ENCODE measurements around the gene HNRNPU. TPM values are rescaled to one million over a fixed set of nuclear protein-coding genes. Genes with fewer than 3 reads are reported as not detected.
A peak's percentile ranks its signal among the peaks of the same experiment; 100 is the strongest.

Gene HNRNPU
- total and polyA plus RNA-seq, 7 donors: 110 to 262 (median 186) TPM

DNA sequence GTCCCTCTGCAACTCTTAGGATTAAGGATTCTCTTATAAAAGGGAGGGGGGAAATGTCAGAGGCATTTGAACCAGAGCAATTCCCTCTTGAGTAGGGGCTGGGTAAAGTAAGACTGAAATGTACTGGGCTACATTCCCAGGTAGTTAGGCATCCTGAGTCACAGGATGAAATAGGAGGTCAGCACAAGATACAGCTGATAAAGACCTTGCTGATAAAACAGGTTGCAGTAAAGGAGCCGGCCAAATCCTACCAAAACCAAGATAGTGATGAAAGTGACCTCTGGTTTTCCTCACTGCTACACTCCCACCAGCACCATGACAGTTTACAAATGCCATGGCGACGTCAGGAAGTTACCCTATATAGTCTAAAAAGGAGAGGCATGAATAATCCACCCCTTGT, 43.2 kb downstream of the HNRNPU start:
- 79 to 82% (median 80%) methylated on average over 3 of the region's 3 CpGs for WGBS, 3 donors
- no peaks in the 10 kb centered on the region for H3K27me3 ChIP-seq (ENCODE audit: insufficient read depth in 3 of 3, low read length in 2 of 3)
- H3K36me3 ChIP-seq (ENCODE audit: insufficient read depth in 1 of 2, low read depth in 1 of 2): no peaks in the 10 kb centered on the region
- TF ChIP-seq, protein P1, sequence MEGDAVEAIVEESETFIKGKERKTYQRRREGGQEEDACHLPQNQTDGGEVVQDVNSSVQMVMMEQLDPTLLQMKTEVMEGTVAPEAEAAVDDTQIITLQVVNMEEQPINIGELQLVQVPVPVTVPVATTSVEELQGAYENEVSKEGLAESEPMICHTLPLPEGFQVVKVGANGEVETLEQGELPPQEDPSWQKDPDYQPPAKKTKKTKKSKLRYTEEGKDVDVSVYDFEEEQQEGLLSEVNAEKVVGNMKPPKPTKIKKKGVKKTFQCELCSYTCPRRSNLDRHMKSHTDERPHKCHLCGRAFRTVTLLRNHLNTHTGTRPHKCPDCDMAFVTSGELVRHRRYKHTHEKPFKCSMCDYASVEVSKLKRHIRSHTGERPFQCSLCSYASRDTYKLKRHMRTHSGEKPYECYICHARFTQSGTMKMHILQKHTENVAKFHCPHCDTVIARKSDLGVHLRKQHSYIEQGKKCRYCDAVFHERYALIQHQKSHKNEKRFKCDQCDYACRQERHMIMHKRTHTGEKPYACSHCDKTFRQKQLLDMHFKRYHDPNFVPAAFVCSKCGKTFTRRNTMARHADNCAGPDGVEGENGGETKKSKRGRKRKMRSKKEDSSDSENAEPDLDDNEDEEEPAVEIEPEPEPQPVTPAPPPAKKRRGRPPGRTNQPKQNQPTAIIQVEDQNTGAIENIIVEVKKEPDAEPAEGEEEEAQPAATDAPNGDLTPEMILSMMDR (IDR thresholded peaks at IDR 0.05): no peak
- no peak overlapping the region for H3K4me3 ChIP-seq
- no peak for DNase-seq
- intact Hi-C loops (cut with DNase I): no loop called here
- no peak for ATAC-seq
- no peaks in the 10 kb centered on the region for H3K9me3 ChIP-seq
- H3K27ac ChIP-seq: no peak overlapping the region
- H3K4me1 ChIP-seq: no peaks in the 10 kb centered on the region

DNA sequence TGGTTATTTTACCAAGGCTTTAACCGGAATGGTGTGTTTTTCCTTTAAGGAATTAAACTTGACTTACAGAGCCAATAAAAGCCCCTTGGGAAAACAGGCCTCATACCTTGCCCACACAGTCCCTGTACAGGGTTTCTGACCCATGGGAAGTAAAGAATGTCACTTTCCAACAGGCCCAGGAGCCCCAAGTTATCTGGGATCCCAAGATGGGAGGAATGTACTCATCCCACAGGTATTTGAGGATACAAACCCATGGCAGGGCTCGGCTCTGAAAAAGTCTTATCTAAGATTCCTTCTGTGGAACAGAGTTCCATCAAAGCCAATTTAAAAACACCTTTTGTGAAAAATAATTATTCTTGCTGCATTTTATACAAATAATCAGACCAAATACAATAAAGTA, 44.2 kb downstream of the HNRNPU start:
- intact Hi-C loops (cut with DNase I): no loop called here
- no peak overlapping the region for H3K27ac ChIP-seq
- DNase-seq: no peak
- TF ChIP-seq, protein P1 (IDR thresholded peaks at IDR 0.05): no peak
- H3K36me3 ChIP-seq (ENCODE audit: insufficient read depth in 1 of 2, low read depth in 1 of 2): no peaks in the 10 kb centered on the region
- H3K9me3 ChIP-seq: no peaks in the 10 kb centered on the region
- H3K27me3 ChIP-seq (ENCODE audit: insufficient read depth in 3 of 3, low read length in 2 of 3): peaks cover 0 to under 1% (median 0%) of the 10 kb centered on the region in 3 donors
- no peak overlapping the region for H3K4me3 ChIP-seq
- no peaks in the 10 kb centered on the region for H3K4me1 ChIP-seq
- WGBS, 3 donors: 75 to 82% (median 80%) methylated on average over 2 of the region's 2 CpGs
- ATAC-seq: no peak

DNA sequence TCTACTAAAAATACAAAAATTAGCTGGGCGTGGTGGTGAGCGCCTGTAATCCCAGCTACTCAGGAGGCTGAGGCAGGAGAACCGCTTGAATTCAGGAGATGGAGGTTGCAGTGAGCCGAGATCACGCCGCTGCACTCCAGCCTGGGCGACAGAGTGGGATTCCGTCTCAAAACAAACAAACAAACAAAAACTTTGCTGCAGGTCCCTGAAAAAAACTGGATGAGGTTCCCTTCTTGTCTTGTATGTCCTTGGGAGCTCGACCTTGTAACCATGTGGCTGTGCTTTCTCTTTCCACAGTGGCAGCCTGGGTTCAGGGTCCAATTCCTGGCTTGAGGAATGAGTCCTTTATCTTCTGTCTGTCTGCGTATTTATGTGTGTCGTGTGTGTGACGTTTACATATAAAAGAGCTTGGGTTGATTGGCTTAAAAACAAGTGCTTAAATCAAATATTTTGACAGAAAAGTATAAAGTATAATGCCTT, 46.9 kb downstream of the HNRNPU start:
- WGBS, 3 donors: 82 to 90% (median 87%) methylated on average over 12 of the region's 12 CpGs
- H3K4me1 ChIP-seq: no peaks in the 10 kb centered on the region

DNA sequence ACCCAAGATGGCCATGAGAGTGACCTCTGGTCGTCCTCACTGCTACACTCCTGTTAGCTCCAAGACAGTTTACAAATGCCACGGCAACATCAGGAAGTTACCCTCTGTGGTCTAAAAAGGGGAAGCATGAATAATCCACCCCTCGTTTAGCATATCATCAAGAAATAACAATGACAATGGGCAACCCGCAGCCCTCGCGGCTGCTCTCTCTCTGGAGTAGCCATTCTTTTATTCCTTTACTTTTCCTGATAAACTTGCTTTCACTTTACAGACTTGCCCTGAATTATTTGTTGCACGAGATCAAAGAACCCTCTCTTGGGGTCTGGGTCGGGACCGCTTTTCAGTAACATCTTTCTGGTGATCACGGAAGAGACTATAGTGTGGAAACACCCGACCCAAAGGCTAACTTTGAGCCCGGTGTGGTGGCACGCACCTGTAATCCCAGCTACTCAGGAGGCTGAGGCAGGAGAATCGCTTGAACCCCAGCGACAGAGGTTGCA, 48.7 kb downstream of the HNRNPU start:
- H3K4me3 ChIP-seq: peak overlapping the region; percentile 11
- TF ChIP-seq, protein P1 (IDR thresholded peaks at IDR 0.05): no peak
- 36 to 44% (median 43%) methylated on average over 15 of the region's 15 CpGs for WGBS, 3 donors
- DNase-seq (no peak), ATAC-seq (peak in 1 of 4 donors; percentile 10)
- intact Hi-C loops (cut with DNase I): loop anchor here in 1 of 2 donors (10.0 kb wide), 1 partner anchor 1889 kb away; no protein-coding TSS in a partner anchor
- no peaks in the 10 kb centered on the region for H3K36me3 ChIP-seq (ENCODE audit: insufficient read depth in 1 of 2, low read depth in 1 of 2)
- no peaks in the 10 kb centered on the region for H3K4me1 ChIP-seq
- H3K27me3 ChIP-seq (ENCODE audit: insufficient read depth in 3 of 3, low read length in 2 of 3): peaks cover 0 to 15% (median 2%) of the 10 kb centered on the region in 3 donors
- no peaks in the 10 kb centered on the region for H3K9me3 ChIP-seq
- no peak overlapping the region for H3K27ac ChIP-seq

More for the DNA sequence above, 46.9 kb downstream of the HNRNPU start:
- H3K27ac ChIP-seq: no peak overlapping the region
- H3K27me3 ChIP-seq (ENCODE audit: insufficient read depth in 3 of 3, low read length in 2 of 3): peaks cover 0 to 15% (median 2%) of the 10 kb centered on the region in 3 donors
- H3K36me3 ChIP-seq (ENCODE audit: insufficient read depth in 1 of 2, low read depth in 1 of 2): no peaks in the 10 kb centered on the region
- DNase-seq (no peak), ATAC-seq (no peak)
- H3K9me3 ChIP-seq: no peaks in the 10 kb centered on the region
- H3K4me3 ChIP-seq: no peak overlapping the region
- intact Hi-C loops (cut with DNase I): loop anchor here in 1 of 2 donors (10.0 kb wide), 1 partner anchor 1887 kb away; no protein-coding TSS in a partner anchor
- TF ChIP-seq, protein P1 (IDR thresholded peaks at IDR 0.05): no peak
